Mucosa of gallbladder (tissue), 1 donor: ENCODE results near the gene KCNH3. TPM values are rescaled to one million over a fixed set of nuclear protein-coding genes. Genes with fewer than 3 reads are reported as not detected.
A peak's percentile ranks its signal among the peaks of the same experiment; 100 is the strongest.

Source experiments
- DNase-seq: peaks from one replicate; pipeline ENCODE4 v3.0.0-alpha.2; 2020; ENCODE audit warnings: low spot score
- total RNA-seq: library from RNA; stranded (reverse); gene quantifications from one replicate; pipeline ENCODE4 v1.2.1, GENCODE V29; 2021
- donor health status: DM: no; HTN: no; CAD: no.

Gene KCNH3
- total RNA-seq, 1 donor from 2014 or later = 22.6 TPM

DNA sequence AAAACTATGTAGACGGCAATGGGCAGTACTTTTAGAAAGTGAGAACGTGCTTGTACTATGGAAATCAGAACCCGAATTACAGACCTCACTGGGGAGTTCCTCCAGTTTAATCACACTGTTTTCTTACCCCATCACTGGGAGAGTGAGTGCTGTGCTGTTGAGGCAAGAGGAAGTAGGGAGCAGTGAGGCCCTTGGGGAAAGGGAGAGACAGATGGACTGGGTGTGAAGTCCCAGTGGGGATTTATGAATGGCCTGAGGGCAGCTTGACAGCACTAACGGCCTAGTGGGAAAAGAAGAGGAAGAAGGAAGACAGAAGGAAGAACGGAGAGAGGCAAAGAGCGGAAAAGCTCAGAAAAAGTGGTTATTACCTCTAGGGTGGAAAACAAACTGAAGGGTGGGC, 23.4 kb downstream of the KCNH3 start:
- DNase-seq = no peak

DNA sequence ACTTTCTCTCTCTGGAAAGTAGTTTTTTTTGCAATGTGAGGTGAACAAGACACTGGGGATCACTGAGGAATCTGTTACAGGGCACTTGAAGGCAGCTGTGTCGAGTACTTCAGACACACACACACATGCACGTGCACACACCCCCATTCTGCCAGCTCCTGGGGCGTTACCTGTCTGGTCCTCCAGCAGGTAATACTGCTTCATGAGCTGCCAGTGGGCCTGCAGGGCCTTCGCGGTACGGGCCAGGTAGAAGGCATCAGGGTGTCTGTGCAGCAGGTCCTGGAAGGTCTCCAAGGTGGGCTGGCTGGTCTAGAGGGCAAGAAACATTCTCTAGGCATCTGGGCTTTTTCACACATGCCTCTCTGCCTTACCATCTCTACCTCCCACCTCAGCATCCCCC, 24.0 kb downstream of the KCNH3 start:
- DNase-seq = no peak

DNA sequence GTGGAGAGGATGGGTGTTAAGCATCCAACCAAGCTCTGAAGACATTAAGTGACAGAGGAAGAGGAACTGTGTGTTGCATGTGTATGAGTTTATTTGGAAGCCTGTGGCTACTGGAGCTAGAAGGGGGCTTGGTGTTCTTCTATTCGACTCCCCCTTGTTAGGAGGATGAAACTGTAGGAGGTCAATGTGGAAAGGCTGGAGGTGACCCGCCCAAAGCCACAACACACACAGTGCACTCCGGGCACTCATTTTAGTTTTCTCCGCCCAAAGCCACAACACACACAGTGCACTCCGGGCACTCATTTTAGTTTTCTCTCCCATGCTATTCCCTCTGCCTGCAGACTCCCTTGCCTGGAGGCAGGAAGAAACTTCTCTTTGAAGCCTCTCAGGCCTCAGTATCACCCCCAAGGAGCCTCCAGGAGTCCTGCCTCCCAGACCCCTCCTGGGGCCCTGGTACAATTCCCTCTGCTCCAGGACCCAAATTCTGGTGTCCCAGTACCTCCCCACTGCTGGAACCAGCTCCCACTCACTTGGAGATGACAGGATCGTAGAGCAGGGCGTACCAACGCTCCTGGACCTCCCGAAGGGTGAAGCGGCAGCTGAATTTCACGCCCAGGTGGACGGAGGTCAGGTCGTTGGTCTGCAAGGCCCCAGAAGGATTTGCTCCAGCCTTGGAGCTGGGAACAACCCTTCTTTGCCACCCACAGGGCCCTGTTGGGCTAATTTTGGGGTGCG, 25.3 kb downstream of the KCNH3 start:
- DNase-seq = no peak

DNA sequence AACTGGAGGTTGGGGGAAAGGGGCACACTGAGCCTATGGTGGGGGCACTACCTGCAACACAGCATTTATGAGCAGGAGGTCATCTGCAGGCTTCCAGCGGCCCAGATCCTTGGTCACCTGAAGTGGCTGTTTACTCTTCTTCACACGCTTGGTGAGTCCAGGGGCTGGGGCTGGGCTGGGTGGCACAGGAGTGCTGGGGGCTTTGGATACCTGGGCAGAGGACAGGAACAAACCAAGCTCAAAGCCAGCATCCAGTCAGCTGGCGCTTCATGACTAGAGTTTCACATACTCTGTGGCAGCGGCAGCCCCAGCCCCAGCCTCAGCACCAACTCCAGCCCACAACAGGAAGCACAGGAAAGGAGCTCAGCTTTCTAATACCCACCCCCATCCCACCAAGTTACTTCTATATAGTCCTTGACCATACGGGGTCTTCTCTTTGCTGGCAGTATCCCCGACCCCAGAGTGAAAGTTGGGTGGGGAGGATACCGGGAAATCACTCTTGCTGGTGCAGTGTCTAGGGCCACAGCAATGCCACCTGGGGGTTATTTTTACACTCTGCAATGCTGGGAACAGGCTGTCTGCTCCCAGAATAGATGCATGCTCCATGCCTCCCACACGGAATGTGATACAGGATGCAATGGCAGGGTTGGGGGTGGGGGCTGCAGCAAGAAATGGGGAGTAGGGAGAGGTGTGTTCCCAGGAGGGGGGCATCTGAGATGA, 26.0 kb downstream of the KCNH3 start:
- no peak for DNase-seq

DNA sequence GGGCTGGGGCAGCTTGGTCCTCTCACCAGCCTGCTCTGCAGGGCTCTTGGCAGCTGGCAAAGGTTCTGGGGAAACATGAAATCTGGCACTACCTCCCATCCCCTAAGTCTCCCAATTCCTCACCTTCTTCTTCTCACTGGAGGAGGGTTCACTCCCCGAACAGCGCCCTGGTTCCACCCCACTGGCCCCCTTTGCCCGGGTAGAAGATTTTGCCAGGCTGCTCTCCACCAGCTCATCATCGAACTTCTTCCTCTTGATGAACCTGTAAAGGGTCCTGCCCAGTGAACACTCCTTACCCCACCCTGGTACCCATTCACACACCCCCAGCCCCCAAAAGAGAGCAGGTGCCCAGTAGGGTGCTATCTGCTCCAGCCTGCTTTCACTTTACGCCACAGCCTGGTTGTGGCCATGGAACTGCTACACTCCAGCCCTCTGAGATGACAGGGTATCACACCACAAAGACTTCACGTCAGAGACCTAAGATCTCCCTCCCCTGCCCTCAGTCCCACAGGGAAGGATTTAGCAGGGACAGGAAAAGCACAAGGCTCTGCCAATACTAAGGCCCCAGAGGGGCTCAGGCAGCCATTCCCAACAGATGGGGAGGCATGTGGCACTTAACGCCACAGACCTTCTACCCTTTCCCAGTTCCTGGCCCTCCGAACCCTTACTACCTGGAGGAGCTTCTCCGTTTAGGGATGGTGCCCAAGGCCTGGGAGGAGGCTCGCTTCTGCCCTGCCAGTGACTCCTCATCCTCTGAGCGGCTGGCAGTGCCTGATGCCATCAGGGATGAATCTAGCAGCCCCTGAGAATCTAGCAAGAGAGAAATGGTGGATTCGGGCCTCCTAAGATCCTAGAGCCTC, 26.8 kb downstream of the KCNH3 start:
- no peak for DNase-seq

DNA sequence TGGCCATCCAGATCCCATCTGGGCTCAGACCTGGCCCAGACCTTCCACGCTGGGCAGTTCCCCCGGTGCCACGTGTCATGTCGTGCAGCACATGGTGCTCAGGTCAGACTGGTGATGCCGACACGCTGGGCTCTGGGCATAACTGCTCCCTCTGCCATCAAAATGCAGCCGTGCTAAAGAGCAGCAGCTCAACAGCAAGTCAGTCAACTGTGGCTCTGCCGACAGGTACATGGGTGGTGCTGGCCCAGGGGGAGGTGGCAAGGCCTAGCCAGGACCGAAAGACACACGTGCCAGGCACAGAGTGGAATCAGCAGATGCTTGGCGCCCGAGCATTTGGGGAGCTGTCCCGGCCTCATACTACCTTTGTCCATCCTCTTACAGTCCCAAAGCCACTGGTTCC, 27.5 kb downstream of the KCNH3 start:
- DNase-seq = no peak

DNA sequence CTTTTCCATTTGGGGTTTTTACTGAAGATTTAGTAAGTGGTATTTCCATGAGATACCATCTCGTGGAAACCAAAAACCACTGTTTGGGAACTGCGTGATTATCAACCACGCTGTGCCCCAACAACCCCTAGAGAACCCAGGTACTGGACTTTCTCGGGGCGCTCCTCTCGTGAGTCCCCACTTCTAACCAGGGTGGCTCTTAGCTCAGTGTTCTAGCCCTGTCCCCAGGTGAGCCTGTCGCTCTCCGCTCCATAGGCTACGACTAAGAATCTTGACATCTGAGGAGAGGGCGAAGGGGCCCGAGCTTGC, 28.4 kb downstream of the KCNH3 start:
- no peak for DNase-seq

DNA sequence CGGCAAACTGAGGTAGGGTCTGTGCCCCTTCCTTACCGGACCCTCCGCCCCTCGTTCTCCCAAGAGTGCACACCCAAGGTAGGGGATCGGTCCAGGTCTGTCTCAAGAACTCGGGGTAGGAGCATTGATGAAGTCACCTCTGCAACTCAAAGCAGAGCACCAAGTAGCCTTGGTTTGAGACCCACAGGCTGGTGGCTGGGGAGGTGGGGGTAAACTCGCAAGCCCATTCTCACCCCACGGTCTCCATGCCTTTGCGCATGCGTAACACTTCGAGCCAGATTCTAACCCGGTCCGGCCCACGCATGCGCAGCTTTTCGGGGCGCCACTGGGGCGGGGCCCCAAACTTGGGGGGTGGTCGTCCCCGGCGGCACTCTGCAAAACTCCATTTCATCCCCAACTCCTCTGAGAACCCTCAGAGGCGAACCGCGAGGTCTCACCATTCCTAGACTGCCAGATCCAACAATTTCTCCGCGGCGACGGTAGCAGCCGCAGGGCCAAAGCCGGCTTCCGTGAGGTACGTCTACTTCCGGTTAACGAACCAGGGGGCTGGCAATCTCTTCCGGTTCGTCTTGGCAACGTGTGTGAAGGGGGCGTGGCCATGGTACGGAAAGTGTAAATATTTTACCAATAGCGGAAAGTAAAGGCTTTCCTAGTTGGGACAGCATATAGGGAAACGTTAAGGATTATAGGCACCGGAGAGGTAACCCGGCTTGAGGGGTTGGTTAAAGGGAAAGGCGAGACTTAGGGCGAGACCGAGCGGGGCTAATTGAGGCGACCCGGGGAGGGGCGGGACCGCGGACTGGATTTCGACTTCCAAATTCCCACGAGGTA, 29.0 kb downstream of the KCNH3 start, which contains the start of gene MCRS1:
TSS of gene MCRS1 (minus strand) at position 532 of the 831 bp plus-strand sequence. CDS start 1,411 bp downstream, outside the sequence.
- DNase-seq = peak; percentile 93

DNA sequence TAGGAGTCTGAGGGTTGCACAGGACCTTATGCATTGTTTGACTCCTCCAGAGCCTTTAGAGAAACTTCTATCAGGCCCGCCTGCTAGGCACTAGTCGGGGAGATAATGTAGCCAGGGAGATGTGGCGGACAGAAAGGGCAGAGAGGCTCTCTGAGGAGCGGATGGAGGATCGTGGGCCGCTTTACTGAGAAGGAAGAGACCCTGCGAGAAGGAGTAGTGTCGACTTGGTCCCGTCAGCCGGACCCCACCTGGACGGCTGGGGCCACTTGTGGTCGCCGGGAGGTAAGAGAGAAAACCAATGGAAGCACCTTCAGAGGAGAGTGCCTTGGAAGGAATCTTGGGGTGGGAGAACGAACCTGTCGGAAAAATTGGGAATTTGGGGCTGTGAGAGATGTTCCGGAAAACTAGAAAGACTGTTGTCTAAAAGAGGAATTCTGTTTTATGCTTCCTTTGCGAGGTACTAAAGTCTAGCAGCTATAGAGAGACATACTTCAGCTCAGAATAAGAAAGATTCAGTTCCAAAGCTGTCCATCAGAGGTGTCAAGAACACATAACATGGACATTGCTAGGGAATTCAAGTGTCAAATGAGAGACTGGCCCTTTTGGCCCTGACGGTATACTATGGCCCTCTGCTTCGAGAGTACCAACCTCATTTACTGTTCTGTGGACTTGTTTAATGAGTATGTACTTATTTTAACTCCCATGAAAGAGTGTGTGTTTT, 29.8 kb downstream of the KCNH3 start:
- no peak for DNase-seq

DNA sequence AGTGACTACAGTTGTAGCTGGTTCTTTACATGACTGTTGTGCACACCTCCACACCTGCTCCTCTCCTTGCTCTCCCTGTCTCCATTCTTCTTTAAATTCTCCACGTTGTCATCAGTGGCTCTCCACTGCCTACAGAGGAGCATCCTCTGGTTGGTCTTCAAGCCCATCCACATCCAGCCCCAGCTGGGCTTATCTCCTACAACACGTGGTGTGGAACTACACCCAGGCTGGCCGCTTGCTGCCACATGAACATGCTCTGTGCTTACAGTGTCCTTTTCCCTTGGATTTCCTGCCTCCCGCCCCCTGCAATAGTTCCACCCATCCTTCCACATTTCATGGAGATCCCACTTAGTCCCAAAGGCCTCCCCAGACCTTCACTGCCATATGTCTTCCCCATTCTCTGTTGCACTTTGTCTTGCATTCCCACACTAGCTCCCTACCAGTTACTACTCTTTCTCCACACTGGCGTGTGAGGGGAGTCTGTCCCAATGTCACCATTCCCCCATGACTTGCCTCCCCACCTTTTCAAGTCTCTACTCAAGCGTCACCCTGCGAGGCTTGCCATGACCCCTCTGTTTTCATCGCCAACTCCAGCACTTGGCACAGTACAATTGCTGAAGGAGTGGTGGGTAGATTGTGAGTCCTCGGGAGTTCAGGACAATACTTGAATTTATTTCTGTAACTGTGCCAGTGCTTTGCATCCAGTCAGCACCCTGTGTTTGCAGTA, 38.9 kb downstream of the KCNH3 start:
- DNase-seq = no peak

DNA sequence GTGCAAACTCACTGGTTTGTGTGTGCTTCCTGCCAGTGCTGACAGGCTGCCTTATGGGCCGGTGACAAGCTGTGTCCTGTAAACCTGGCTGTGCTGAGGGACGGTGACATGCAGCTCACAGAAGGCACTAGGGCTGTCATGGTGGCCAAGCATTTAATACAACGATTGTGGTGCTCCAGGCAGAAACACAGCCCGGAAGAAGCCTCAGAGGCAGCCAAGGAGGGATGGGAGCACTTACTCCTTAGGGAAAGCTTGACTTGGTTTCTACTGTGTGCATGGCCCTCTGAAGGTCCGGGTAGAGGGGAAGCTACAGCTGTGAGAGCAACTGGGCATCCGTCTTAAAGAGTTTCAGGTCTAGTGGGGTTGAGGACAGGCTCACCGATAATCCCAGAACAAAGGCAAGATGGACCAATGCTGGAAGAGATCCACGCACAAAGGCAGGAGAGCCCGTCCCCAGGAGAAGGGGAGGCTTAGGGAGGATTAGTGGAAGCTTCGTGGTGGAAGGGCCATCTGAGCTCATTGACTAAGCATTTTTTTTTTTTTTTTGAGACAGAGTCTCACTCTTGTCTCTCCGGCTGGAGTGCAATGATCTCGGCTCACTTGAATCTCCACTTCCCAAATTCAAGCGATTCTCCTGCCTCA, 39.8 kb downstream of the KCNH3 start:
- DNase-seq = no peak

DNA sequence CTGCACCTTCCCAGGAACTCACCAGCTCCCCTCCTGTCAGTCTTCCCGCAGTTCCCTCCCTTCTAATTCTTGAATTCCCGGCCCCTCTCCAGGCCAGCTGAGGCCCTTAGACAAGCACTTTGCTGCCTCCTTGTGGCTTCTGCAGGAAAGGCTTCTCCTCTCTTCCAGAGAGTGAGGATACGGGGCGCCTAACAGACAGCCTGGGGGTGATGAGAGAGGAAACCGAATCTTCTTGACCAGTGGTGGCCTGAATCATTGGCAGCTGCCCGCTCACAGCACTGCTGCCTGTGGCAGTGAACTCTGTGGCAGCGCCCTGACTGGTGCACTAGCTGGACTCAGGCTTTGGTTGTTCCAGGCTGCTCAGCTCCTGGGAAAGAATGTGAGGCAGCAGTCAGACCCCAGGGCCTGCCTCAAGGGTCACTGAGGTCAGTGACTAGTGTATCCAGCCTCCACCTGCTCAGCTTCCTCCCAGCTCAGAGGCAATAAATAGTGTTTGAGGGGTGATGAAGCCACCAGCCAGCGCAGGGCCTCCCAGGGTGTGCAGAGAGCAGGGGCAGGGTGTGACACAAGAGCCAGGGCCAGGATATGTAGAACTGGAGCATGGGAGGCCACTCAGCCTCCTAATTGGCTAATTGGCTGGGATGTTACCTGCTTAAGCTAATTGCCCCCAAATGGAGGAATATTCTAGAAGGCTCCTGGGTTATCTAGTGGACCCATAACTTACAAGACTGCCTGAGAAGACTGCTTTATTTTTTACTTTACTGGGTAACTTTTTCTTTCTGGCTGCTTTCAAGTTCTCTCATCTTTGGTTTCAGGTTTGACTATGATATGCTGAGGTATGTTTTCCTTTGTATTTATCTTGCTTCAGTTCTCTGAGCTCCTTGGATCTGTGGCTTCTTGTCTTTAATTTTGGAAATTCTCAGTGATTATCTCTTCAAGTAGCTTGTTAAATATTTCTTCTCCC, 42.0 kb downstream of the KCNH3 start:
- peak; percentile 71 for DNase-seq

DNA sequence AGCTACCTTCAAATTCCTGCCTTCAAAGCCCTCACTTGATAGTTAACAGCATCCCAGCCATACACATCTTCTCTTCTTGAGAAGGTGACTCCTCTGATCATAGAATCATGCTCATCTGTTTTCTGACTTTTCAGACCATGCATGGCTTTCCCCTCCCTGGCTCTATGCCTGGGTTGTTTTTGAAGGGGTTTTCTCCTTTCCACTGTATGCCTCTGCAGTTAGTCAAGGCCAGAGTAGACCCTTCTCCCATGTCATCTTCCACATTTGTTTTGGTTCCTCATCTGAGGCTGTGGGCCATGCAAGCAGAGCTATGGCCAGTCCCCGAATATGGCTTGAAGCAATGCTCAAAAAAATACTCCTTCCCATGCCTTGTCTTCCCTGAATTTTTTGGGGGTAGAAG, 43.4 kb downstream of the KCNH3 start:
- DNase-seq = no peak

DNA sequence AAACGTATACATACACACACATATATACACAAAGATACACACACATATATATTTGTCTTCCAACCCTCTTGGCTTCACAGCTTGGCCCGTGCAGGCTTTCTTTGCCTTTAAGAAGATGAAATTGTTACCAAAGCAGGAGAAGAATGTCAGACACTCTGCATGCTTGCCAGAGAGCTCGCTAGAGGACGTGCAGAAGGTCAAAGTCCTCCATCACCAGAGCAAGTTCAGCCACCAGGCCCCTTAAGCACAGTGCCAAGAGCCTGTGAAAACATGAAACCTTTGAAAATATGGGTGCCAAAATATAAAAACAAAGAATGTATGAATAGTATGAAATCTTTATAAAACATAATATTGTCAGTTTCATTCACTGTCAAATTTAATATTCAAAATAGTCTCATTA, 44.0 kb downstream of the KCNH3 start:
- peak; percentile 46 for DNase-seq

DNA sequence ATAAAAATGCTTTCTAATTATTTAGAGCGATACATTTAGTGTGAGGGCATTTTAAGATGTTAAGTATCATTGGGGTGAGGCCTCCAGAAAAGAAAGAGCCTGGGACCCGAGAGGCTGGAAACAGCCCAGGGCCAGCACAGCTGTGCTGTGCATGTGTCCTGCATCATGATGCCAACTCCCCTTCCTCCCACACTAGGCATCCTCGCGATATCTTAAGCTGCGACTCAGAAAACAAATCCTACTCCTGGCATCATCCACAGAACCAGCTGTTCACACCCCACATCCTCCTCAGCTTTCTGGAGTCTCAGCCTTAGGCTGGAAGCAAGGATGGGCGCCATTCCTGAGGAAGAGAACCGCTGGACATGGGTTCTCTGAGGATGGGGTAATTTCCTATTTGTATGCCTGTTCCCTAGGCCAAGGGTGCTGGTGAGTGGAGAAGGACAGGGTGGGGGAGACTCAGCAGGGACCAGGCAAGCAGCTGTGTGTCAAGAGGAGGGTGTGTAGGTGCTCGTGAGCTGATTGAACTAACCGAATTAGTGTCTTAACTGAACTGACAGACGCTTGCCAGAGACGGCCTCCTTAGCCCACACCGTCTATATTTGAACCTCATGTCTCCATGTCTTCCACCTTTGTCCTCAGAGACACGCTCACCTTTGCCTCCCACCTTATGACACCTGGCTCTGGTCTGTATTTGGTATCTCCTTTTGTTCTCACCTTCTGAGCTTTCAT, 44.7 kb downstream of the KCNH3 start:
- no peak for DNase-seq

DNA sequence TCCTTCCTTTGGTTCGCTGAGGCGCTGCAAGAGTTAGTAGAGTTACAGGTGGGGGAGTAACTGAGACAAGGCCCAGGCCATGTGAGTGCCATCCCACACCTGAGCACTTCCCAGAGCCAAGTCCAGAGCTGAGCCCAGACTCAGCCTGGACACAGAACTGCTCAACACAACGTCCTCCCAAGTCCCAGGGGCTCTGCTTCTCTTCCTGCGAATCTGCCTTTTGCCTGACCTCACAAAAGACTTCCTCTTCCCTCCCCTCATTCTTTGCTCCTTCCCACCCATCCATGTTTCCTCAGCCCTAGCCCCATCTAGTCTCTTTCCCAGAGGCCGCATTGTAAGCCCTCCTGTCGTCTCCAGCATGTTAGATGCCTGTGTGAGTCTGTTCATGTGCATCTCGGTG, 45.8 kb downstream of the KCNH3 start:
- DNase-seq = no peak

DNA sequence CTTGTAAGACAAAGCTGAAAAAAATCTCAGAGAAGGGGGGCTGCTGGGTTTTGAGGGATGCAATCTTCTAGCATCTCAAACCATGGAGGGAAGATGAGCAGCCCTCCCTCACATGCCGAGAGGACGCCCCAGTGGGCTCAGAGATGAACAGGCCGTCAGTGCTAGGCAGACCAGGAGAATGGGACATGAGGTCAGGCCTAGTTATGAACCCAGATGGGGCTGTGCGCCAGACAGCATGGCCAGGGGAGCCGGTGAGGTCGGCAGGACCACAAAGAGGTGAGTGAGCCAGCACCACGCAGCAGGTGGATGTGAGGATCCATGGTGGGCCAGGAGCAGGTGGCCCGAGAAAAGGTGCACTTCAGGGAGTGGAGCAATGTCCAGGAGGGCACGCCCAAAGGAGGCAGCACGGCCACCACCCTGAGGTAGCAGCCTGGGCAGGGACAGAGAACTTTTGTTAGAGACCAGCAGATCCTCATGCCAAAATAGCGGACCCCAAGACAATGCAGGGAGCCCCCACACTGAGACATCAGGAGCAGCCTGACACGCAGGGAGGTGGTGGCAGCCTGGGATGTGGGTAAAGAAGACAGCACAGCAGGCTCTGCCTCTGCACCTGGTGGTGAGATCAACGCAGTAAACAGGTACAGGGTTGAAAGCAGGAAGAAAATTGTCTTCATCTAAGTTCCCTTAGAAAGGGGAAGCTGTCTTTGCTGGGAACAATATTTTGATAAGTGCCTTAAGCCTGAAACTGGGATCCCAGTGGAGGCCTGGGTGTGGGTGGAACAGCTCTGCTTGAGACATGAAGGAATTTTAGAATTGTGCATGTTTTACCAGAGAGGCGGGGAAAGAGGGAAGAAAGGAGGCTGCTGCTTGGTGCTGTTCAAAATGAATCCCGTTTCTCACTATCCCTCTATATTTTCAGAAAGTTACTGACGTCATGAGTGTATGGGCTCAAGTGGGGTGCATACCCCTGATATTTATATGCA, 46.9 kb downstream of the KCNH3 start:
- no peak for DNase-seq
